Measurements from ENCODE around the gene PRKAA1. TPM values are rescaled to one million over a fixed set of nuclear protein-coding genes. Genes with fewer than 3 reads are reported as not detected.
"Not testable (repeated sequence)": the region's sequence is repeated elsewhere in the genome, so short reads cannot be mapped to it uniquely, and the experiment has no call there.

The PRKAA1 gene
- total RNA-seq, 4 donors from 2014 or later: 70.1 to 85.0 (median 78.6) TPM

GRCh38 chr5:40734986-40735385 lies 63.2 kb downstream of the PRKAA1 start:
- TF ChIP-seq POLR2A (IDR thresholded peaks at IDR 0.05; ENCODE audit: low read depth) (no peak), EP300 (IDR thresholded peaks at IDR 0.05) (no peak), POLR2AphosphoS5 (IDR thresholded peaks at IDR 0.05) (no peak), CTCF (IDR thresholded peaks at IDR 0.05) (no peak)
- intact Hi-C loops (cut with DNase I): loop anchor here (5.0 kb wide), 1 partner anchor 1023 kb away; no protein-coding TSS in a partner anchor
- Histone ChIP-seq H3K4me3 (no peak overlapping the region), H3K27ac (replicated peaks in 1 of 4) (no peak overlapping the region), H3K9me3 (no peaks in the 10 kb centered on the region), H3K4me1 (peaks cover 27 to 43% (median 35%) of the 10 kb centered on the region in 4 donors), H3K36me3 (peaks cover 0 to 8% (median 4%) of the 10 kb centered on the region in 4 donors), H3K27me3 (no peaks in the 10 kb centered on the region)
- no peak for DNase-seq (ENCODE audit: extremely low spot score)
- 73% methylated on average over 2 of the region's 2 CpGs for WGBS

DNA sequence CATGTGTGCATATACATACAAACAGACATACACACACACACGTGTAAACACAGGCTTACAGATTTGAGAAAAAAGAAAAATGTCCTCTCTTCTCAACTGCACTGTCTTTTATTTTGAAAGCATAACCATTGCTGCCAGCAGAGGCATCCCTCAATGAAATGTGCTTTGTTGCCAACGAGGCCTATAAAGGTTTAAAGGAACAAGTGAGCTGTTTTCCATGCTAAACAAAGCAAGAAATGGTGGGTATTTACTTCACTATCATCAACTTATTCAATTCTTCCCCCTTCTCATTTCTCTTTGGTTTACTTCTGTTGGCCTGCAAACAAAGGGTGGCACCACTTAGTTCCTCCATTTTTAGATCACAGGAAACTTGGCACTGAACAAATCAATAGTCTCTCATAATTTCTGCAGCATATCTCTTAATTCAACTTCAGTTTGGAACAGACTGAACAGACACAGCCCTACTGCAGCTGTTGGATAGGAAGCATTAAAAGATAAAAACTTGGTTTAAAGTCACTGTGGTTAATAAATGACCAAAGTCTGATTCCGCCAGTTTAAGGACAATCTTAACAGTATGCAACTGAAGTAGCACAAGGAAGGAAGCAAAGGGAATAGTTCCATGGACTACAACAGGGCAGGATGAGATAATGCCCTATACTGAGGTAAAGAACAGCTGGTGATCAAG lies 64.2 kb downstream of the PRKAA1 start:
- peaks cover 27 to 43% (median 35%) of the 10 kb centered on the region in 4 donors for H3K4me1 ChIP-seq
- no peak for TF ChIP-seq POLR2A (IDR thresholded peaks at IDR 0.05; ENCODE audit: low read depth)
- no peak for TF ChIP-seq POLR2AphosphoS5 (IDR thresholded peaks at IDR 0.05)
- TF ChIP-seq CTCF (IDR thresholded peaks at IDR 0.05): no peak
- TF ChIP-seq EP300 (IDR thresholded peaks at IDR 0.05): no peak
- WGBS: 45% methylated on average over 3 of the region's 3 CpGs
- intact Hi-C loops (cut with DNase I): loop anchor here (5.0 kb wide), 1 partner anchor 1022 kb away; no protein-coding TSS in a partner anchor
- no peak overlapping the region for H3K27ac ChIP-seq (replicated peaks in 1 of 4)
- DNase-seq (ENCODE audit: extremely low spot score): no peak
- no peaks in the 10 kb centered on the region for H3K9me3 ChIP-seq
- H3K27me3 ChIP-seq: no peaks in the 10 kb centered on the region
- no peak overlapping the region for H3K4me3 ChIP-seq
- H3K36me3 ChIP-seq: peaks cover 0 to 6% (median 2%) of the 10 kb centered on the region in 4 donors

GRCh38 chr5:40733434-40733833 lies 64.7 kb downstream of the PRKAA1 start:
- 83% methylated on average over 2 of the region's 2 CpGs for WGBS
- Histone ChIP-seq H3K36me3 (peaks cover 0 to 8% (median 0%) of the 10 kb centered on the region in 4 donors), H3K27ac (replicated peaks in 1 of 4) (no peak overlapping the region), H3K4me1 (peaks cover 27 to 43% (median 35%) of the 10 kb centered on the region in 4 donors), H3K27me3 (no peaks in the 10 kb centered on the region), H3K4me3 (no peak overlapping the region), H3K9me3 (no peaks in the 10 kb centered on the region)
- DNase-seq (ENCODE audit: extremely low spot score): no peak
- TF ChIP-seq CTCF (IDR thresholded peaks at IDR 0.05) (no peak), EP300 (IDR thresholded peaks at IDR 0.05) (no peak), POLR2AphosphoS5 (IDR thresholded peaks at IDR 0.05) (no peak), POLR2A (IDR thresholded peaks at IDR 0.05; ENCODE audit: low read depth) (no peak)
- intact Hi-C loops (cut with DNase I): loop anchor here (5.0 kb wide), 1 partner anchor 1021 kb away; no protein-coding TSS in a partner anchor

- WGBS: no CpG with 5 or more reads among the region's 37 CpGs
- peaks cover 0 to 63% (median 18%) of the 10 kb centered on the region in 4 donors for H3K36me3 ChIP-seq
Observed at GRCh38 chr5:40722497-40722911, 75.7 kb downstream of the PRKAA1 start.

GRCh38 chr5:40720069-40720468 lies 78.1 kb downstream of the PRKAA1 start:
- no peaks in the 10 kb centered on the region for H3K27me3 ChIP-seq
- no peak for DNase-seq (ENCODE audit: extremely low spot score)
- intact Hi-C loops (cut with DNase I): no loop called here
- peaks cover 0 to 5% (median 0%) of the 10 kb centered on the region in 4 donors for H3K4me1 ChIP-seq
- no peak overlapping the region for H3K4me3 ChIP-seq
- TF ChIP-seq POLR2AphosphoS5 (IDR thresholded peaks at IDR 0.05) (no peak), CTCF (IDR thresholded peaks at IDR 0.05) (no peak), POLR2A (IDR thresholded peaks at IDR 0.05; ENCODE audit: low read depth) (no peak), EP300 (IDR thresholded peaks at IDR 0.05) (no peak)
- H3K36me3 ChIP-seq: peaks cover 0 to 58% (median 15%) of the 10 kb centered on the region in 4 donors
- no peaks in the 10 kb centered on the region for H3K9me3 ChIP-seq
- no peak overlapping the region for H3K27ac ChIP-seq (replicated peaks in 1 of 4)

More at GRCh38 chr5:40722497-40722911, 75.7 kb downstream of the PRKAA1 start:
- H3K9me3 ChIP-seq; DNase-seq (ENCODE audit: extremely low spot score); H3K4me1 ChIP-seq; H3K27me3 ChIP-seq; H3K4me3 ChIP-seq; intact Hi-C loops (cut with DNase I); H3K27ac ChIP-seq (replicated peaks in 1 of 4): not testable (repeated sequence)

Measured in esophagus muscularis mucosa (tissue), 4 donors.